ENCODE results near the gene PRR5.

PRR5 gene

DNA sequence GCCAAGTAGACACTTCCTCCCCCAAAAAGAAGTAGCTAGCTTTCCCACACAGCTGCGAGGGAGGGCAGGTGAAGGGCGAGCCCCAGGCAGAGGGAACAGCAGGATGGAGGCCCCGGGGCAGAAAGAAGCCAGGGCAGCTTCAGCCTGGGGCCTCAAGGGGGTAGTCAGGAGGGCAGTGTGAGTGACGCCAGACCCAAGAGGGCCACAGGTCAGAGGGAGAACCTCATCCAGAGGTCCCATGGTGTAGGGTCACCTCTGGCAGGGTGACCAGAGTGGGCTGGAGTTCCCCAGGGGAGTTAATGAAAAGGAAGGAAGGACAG lies 9.2 kb downstream of the PRR5 start:
- H3K36me3 Mint-ChIP-seq (ENCODE audit: low read depth), result no peaks in the 10 kb centered on the region
- TF ChIP-seq, protein P1, sequence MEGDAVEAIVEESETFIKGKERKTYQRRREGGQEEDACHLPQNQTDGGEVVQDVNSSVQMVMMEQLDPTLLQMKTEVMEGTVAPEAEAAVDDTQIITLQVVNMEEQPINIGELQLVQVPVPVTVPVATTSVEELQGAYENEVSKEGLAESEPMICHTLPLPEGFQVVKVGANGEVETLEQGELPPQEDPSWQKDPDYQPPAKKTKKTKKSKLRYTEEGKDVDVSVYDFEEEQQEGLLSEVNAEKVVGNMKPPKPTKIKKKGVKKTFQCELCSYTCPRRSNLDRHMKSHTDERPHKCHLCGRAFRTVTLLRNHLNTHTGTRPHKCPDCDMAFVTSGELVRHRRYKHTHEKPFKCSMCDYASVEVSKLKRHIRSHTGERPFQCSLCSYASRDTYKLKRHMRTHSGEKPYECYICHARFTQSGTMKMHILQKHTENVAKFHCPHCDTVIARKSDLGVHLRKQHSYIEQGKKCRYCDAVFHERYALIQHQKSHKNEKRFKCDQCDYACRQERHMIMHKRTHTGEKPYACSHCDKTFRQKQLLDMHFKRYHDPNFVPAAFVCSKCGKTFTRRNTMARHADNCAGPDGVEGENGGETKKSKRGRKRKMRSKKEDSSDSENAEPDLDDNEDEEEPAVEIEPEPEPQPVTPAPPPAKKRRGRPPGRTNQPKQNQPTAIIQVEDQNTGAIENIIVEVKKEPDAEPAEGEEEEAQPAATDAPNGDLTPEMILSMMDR (IDR thresholded peaks at IDR 0.05; ENCODE audit: unreplicated experiment in 3 of 3), result no peak
- no peaks in the 10 kb centered on the region for H3K27me3 Mint-ChIP-seq (ENCODE audit: low read depth)
- H3K27ac Mint-ChIP-seq, result peak overlapping the region; percentile 58 to 77 (median 61)
- H3K4me3 Mint-ChIP-seq, result no peak overlapping the region
- H3K4me1 Mint-ChIP-seq, result peaks cover 41% of the 10 kb centered on the region
- no peaks in the 10 kb centered on the region for H3K9me3 Mint-ChIP-seq

DNA sequence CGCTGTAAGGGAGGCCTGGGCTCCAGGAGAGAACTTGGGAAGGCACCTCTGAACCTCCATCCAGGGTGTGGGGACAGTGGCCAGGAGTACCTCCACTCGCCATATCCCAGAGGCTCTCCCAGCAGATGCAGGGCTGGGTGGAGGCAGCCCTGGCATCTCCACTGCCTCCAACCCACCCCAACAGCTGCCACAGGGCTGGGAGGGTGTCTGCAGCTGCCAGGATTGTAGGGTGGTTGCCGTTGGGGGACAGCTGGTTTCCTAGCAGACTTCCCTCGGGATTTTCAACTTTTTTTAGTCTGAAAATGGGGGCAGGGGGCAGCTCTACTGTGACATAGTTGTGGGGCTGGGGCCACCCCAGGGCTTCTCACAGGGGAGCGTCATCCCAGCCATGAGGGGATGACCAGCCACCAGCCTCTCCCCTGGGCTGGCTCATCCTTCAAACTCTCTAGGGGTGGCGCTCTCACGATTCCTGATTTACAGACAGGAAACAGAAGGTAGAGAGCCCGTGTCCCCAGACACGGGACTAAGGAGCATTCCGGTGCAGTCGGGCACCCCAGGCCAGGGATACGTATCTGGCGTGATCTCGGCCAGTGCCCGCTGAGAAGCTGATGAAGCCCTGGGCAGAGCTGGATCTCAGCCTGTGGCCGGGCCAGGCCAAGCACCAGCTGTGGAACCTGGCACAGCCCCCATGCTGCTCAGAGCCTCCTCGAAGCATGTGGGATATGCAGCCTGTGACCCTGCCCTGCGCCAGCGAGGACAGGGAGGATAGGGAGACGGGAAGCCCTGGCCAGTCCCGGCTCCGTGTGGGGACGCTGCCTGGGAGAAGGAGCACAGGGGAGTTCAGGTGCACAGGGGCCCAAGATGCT lies 9.9 kb downstream of the PRR5 start:
- H3K4me3 Mint-ChIP-seq, result no peak overlapping the region
- no peaks in the 10 kb centered on the region for H3K9me3 Mint-ChIP-seq
- H3K27me3 Mint-ChIP-seq (ENCODE audit: low read depth), result no peaks in the 10 kb centered on the region
- peaks cover 39% of the 10 kb centered on the region for H3K4me1 Mint-ChIP-seq
- H3K27ac Mint-ChIP-seq, result peak overlapping the region; percentile 58 to 77 (median 61)
- TF ChIP-seq, protein P1 (IDR thresholded peaks at IDR 0.05; ENCODE audit: unreplicated experiment in 3 of 3), result no peak
- H3K36me3 Mint-ChIP-seq (ENCODE audit: low read depth), result no peaks in the 10 kb centered on the region

DNA sequence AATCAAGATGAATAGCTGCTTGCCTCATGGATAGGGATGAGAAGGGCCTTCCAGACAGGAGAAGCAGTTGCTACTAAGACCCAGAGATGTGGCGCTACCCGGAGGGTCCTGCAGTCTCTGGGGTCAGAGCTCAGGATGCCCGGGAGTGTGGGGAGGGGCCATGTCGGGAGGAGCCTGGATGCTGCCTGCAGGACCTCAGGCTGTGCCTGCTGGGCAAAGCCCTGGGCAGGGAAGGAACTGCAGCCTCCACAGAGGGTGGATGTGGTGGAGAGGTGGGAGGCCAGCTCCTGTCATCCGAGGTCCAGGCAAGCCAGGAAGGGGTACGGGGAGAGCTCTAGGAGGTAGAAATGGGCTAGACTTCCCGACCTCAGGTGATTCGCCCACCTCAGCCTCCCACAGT lies 11.0 kb downstream of the PRR5 start:
- Mint-ChIP-seq H3K36me3 (ENCODE audit: low read depth) (no peaks in the 10 kb centered on the region), H3K4me3 (no peak overlapping the region), H3K27me3 (ENCODE audit: low read depth) (no peaks in the 10 kb centered on the region), H3K9me3 (no peaks in the 10 kb centered on the region), H3K27ac (peak overlapping the region in 1 of 3 experiments; percentile 58), H3K4me1 (peaks cover 36% of the 10 kb centered on the region)
- TF ChIP-seq, protein P1 (IDR thresholded peaks at IDR 0.05; ENCODE audit: unreplicated experiment in 3 of 3), result no peak

DNA sequence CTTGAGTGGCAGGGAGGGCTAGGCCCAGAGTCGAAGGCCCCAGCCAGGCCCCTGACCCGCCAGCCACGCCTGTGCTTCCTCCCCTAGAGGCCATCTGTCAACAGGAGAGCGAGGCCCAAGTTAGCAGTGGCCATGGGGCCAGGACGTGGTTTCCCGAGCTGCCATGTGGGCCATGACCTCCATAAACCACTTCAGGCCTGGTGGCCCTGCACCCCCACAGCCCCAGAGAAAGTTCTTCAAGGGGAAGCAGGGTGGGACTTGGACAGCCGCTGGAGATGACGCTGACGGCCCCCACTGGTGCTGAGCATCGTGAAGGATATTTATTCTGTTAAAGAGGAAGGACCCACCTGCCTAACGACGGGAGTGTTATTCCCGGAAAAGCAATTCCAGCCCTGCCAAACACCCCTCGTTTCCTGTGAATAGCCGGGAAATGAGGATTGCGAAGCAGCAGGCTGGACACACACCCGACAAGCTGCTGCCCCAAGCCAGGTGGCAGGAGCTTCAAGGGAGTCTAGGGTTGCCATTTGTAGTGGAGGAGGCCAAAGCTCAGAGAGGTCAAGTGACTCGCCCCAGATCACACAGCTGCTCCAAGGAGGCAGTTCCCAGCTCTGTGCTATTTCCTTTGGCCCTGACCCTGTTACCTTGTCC lies 12.8 kb downstream of the PRR5 start:
- Mint-ChIP-seq H3K4me3 (no peak overlapping the region), H3K27me3 (ENCODE audit: low read depth) (no peaks in the 10 kb centered on the region)

DNA sequence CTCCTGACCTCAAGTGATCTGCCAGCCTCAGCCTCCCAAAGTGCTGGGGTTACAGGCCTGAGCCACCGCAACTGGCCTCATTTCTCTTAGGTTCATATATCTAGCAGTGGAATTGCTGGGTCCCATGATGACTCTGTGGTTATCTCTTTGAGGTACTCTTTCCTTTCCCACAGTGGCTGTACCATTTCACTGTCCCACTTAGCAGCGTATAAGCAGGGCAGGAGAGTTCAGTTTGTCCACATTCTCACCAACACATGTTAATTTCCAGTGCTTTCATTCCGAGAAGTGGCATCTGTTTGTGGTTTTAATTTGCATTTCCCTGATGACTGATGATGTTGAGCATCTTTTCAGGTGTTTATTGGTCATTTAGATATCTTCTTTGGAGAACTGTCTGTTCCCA lies 16.4 kb downstream of the PRR5 start:
- Mint-ChIP-seq H3K27ac (no peak overlapping the region), H3K4me3 (no peak overlapping the region), H3K36me3 (ENCODE audit: low read depth) (peaks cover 6% of the 10 kb centered on the region), H3K9me3 (no peaks in the 10 kb centered on the region), H3K27me3 (ENCODE audit: low read depth) (no peaks in the 10 kb centered on the region), H3K4me1 (peaks cover 18% of the 10 kb centered on the region)
- TF ChIP-seq, protein P1 (IDR thresholded peaks at IDR 0.05; ENCODE audit: unreplicated experiment in 3 of 3), result no peak

More for the DNA sequence above, 12.8 kb downstream of the PRR5 start:
- Mint-ChIP-seq H3K36me3 (ENCODE audit: low read depth) (peaks cover 6% of the 10 kb centered on the region), H3K9me3 (no peaks in the 10 kb centered on the region), H3K27ac (no peak overlapping the region), H3K4me1 (peaks cover 27% of the 10 kb centered on the region)
- TF ChIP-seq, protein P1 (IDR thresholded peaks at IDR 0.05; ENCODE audit: unreplicated experiment in 3 of 3), result no peak
